HFFc6 (cell line): ENCODE results near the gene MFN2. TPM values are rescaled to one million over a fixed set of nuclear protein-coding genes. Genes with fewer than 3 reads are reported as not detected.

Experiments used
- DNase-seq: peaks from one replicate; pipeline ENCODE4 v3.0.0-alpha.2; 2018
- H3K27ac Mint-ChIP-seq: 2 replicates; pipeline ENCODE4 v1.8.0; 2020; ENCODE audit warnings: mild to moderate bottlenecking, mixed read lengths
- H3K27me3 Mint-ChIP-seq: 2 replicates; pipeline ENCODE4 v1.8.0; 2021; ENCODE audit warnings: mild to moderate bottlenecking, moderate library complexity, mixed read lengths; ENCODE audit not compliant: insufficient read depth
- H3K36me3 Mint-ChIP-seq: 2 replicates; pipeline ENCODE4 v1.8.0; 2021; ENCODE audit warnings: low read depth, mixed read lengths
- H3K4me1 Mint-ChIP-seq: 2 replicates; pipeline ENCODE4 v1.8.0; 2020; ENCODE audit warnings: low read depth, mixed read lengths
- H3K4me3 Mint-ChIP-seq: 2 replicates; pipeline ENCODE4 v1.8.0; 2020; ENCODE audit warnings: mild to moderate bottlenecking, moderate library complexity, mixed read lengths
- H3K9me3 Mint-ChIP-seq: 2 replicates; pipeline ENCODE4 v1.8.0; 2020; ENCODE audit warnings: mild to moderate bottlenecking, mixed read lengths
- total RNA-seq, 6 experiments: library from RNA; stranded (reverse); fragmentation: NEBNext Ultra II Directional; extraction: Animal tissue kit (Norgen Biotek cat#: 25700); gene quantifications; 2 replicates in 1 of 6; 3 replicates in 5 of 6; pipeline ENCODE4 v1.2.3, GENCODE V29; 2021
- TF ChIP-seq, protein P1 (sequence below): fragments of 200-600 bp; sonication (generic); IDR thresholded peaks from 2 replicates; pipeline ENCODE4 v1.5.0; 2021; ENCODE audit warnings: antibody characterized with exemption, mild to moderate bottlenecking

Gene MFN2
- total RNA-seq, 6 experiments from 2014 or later: 92.8 to 112 (median 101) TPM

DNA sequence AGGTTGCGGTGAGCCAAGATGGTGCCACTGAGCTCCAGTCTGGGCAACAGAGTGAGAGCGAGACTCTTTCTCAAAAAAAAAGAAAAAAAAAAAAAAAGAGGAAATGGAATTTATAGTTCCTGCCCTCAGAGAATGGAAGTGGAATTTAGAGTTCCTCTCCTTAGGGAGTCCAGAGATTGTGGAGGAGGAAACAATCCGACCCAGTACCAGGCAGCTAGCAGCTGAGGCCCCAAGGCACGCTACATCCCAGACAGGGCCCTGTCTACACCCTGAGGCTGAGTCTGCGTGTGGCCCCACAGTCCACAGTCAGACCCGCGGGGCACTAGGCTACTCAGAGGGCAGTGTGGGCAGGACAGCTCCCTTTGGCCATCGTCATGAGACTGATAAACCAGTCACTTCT lies 1.9 kb upstream of the MFN2 start:
- peaks cover 2% of the 10 kb centered on the region; the same call in 1 of the 2 replicates for H3K27me3 Mint-ChIP-seq
- peaks cover 18% of the 10 kb centered on the region for H3K36me3 Mint-ChIP-seq
- TF ChIP-seq, protein P1, sequence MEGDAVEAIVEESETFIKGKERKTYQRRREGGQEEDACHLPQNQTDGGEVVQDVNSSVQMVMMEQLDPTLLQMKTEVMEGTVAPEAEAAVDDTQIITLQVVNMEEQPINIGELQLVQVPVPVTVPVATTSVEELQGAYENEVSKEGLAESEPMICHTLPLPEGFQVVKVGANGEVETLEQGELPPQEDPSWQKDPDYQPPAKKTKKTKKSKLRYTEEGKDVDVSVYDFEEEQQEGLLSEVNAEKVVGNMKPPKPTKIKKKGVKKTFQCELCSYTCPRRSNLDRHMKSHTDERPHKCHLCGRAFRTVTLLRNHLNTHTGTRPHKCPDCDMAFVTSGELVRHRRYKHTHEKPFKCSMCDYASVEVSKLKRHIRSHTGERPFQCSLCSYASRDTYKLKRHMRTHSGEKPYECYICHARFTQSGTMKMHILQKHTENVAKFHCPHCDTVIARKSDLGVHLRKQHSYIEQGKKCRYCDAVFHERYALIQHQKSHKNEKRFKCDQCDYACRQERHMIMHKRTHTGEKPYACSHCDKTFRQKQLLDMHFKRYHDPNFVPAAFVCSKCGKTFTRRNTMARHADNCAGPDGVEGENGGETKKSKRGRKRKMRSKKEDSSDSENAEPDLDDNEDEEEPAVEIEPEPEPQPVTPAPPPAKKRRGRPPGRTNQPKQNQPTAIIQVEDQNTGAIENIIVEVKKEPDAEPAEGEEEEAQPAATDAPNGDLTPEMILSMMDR: no peak
- no peak overlapping the region for H3K4me3 Mint-ChIP-seq
- DNase-seq: no peak
- peak overlapping the region; percentile 72; the same call in 1 of the 2 replicates for H3K27ac Mint-ChIP-seq
- no peaks in the 10 kb centered on the region for H3K9me3 Mint-ChIP-seq
- H3K4me1 Mint-ChIP-seq: peaks cover 33% of the 10 kb centered on the region

DNA sequence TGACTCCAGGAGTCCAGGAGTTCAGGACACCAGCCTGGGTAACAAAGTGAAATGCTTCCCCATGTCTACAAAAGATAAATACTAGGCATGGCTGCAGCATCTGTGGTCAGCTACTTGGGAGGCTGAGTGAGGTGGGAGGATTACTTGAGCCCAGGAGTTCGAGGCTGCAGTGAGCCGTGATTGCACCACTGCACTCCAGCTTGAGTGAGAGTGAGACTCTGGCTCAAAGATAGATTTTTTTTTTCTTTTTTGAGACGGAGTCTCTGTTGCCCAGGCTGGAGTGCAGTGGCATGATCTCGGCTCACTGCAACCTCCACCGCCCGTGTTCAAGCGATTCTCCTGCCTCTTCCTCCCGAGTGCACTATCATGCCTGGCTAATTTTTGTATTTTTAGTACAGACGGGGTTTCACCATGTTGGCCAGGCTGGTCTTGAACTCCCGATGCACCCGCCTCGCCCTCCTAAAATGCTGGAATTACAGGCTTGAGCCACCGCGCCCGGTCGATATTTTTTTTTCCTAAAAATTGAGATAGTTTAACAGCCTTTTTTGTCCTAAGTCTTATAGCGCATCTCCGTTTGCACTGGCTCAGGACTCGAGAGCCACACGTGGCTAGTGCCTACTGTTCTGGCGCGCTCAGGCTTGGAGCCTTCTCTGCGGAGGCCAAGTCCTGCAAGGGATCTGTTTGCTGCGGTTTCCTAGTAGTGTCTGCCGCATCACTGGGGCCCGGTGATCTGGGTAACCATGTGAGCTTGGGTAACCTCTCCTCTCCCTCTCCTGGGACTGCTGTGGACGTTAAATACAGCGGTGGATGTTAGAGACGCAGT lies 1.0 kb upstream of the MFN2 start:
- peaks cover 2% of the 10 kb centered on the region; the same call in 1 of the 2 replicates for H3K27me3 Mint-ChIP-seq
- TF ChIP-seq, protein P1: no peak
- H3K4me3 Mint-ChIP-seq: peak overlapping the region; percentile 99
- H3K27ac Mint-ChIP-seq: peak overlapping the region; percentile 88
- no peak for DNase-seq
- H3K9me3 Mint-ChIP-seq: no peaks in the 10 kb centered on the region
- peaks cover 18% of the 10 kb centered on the region for H3K36me3 Mint-ChIP-seq
- H3K4me1 Mint-ChIP-seq: peaks cover 39% of the 10 kb centered on the region

- H3K4me1 Mint-ChIP-seq: peaks cover 53% of the 10 kb centered on the region
- H3K27ac Mint-ChIP-seq: peak overlapping the region; percentile 88
- peaks cover 2% of the 10 kb centered on the region for H3K27me3 Mint-ChIP-seq
- H3K36me3 Mint-ChIP-seq: peaks cover 15% of the 10 kb centered on the region
- peak overlapping the region; percentile 99 for H3K4me3 Mint-ChIP-seq
- DNase-seq: no peak
- TF ChIP-seq, protein P1: no peak
- no peaks in the 10 kb centered on the region for H3K9me3 Mint-ChIP-seq
These were observed 380 bp downstream of the MFN2 start for GRCh38 chr1:11980676-11980972.

- H3K9me3 Mint-ChIP-seq: no peaks in the 10 kb centered on the region
- TF ChIP-seq, protein P1: no peak
- DNase-seq: peak; percentile 9
- H3K27me3 Mint-ChIP-seq: peaks cover 5% of the 10 kb centered on the region
- H3K4me3 Mint-ChIP-seq: peak overlapping the region; percentile 99
- peaks cover 60% of the 10 kb centered on the region for H3K4me1 Mint-ChIP-seq
- H3K27ac Mint-ChIP-seq: peak overlapping the region; percentile 88
- H3K36me3 Mint-ChIP-seq: peaks cover 22% of the 10 kb centered on the region
These were observed 1.2 kb downstream of the MFN2 start for GRCh38 chr1:11981378-11982009.

DNA sequence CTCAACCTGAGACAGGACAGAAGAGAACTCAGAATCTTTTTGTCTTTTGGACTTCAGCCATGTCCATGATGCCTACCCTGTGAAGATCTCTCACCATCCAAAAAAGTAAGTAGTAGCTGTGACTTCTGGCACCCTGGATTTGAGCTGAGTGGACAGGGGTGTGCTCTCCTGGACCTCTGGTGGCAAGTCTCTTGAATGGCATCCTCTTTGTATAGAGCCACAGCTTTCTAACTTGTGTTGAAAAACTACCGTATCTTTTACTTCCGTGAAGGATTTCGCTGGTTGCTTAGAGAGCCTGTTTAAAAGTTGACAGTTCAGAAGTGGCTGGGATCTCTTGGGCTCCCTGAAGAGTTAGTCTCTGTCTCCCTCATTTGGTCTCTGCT lies 1.8 kb downstream of the MFN2 start:
- TF ChIP-seq, protein P1: peak; percentile 63
- H3K4me1 Mint-ChIP-seq: peaks cover 60% of the 10 kb centered on the region
- H3K9me3 Mint-ChIP-seq: no peaks in the 10 kb centered on the region
- H3K27me3 Mint-ChIP-seq: peaks cover 5% of the 10 kb centered on the region
- H3K27ac Mint-ChIP-seq: peak overlapping the region; percentile 88
- DNase-seq: peak; percentile 30
- peak overlapping the region; percentile 99 for H3K4me3 Mint-ChIP-seq
- peaks cover 22% of the 10 kb centered on the region for H3K36me3 Mint-ChIP-seq
